Prostate gland (tissue), 2 donors: ENCODE data around the gene ACER3.

Experiments
- POLR2A ChIP-seq: fragments of 450-650 bp; IDR thresholded peaks from one replicate; pipeline ENCODE4 v1.6.1; 2016; ENCODE audit warnings: antibody characterized with exemption, mild to moderate bottlenecking
- POLR2AphosphoS5 ChIP-seq: sonication (generic); formaldehyde crosslinking; IDR thresholded peaks from one replicate; pipeline ENCODE4 v1.6.1; 2017; ENCODE audit warnings: antibody characterized with exemption
- TF ChIP-seq, protein P1 (sequence below), 4 experiments: fragments of 200-600 bp in 2 of 4; fragments of 450-650 bp in 2 of 4; sonication (generic) in 2 of 4; IDR thresholded peaks; 1 replicate in 3 of 4; 2 replicates in 1 of 4; pipeline ENCODE4 v1.5.1; 2016 to 2019; ENCODE audit warnings: antibody characterized with exemption in 4 of 4, mild to moderate bottlenecking in 2 of 4, moderate library complexity in 2 of 4

DNA sequence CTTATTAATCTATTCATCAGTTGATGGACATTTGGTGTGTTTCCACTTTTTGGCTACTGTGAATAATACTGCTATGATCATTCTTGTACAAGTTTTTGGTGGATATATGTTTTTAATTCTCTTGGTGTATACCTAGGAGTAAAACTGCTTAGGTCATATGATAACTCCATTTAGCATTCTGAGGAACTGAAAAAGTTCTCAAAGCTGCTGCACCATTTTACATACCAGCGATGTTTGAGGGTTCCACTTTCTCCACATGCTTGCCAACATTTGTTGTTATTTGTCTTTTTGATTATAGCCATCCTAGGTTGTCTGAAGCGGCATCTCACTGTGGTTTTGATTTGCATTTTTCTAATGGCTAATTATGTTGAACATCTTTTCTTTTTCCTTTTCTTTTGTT lies 4.1 kb upstream of the ACER3 start:
- TF ChIP-seq, protein P1, sequence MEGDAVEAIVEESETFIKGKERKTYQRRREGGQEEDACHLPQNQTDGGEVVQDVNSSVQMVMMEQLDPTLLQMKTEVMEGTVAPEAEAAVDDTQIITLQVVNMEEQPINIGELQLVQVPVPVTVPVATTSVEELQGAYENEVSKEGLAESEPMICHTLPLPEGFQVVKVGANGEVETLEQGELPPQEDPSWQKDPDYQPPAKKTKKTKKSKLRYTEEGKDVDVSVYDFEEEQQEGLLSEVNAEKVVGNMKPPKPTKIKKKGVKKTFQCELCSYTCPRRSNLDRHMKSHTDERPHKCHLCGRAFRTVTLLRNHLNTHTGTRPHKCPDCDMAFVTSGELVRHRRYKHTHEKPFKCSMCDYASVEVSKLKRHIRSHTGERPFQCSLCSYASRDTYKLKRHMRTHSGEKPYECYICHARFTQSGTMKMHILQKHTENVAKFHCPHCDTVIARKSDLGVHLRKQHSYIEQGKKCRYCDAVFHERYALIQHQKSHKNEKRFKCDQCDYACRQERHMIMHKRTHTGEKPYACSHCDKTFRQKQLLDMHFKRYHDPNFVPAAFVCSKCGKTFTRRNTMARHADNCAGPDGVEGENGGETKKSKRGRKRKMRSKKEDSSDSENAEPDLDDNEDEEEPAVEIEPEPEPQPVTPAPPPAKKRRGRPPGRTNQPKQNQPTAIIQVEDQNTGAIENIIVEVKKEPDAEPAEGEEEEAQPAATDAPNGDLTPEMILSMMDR (IDR thresholded peaks at IDR 0.05): no peak
- no peak for TF ChIP-seq POLR2A
- no peak for TF ChIP-seq POLR2AphosphoS5
